NCI-H2171 treated with DMSO at 0.1 percent for 48 hours (cell line): ENCODE measurements around the gene TLR3.

Source experiments
- DNase-seq: peaks from one replicate; lab custom pipeline; 2025; lab: John Stamatoyannopoulos, UW

Gene TLR3

DNA sequence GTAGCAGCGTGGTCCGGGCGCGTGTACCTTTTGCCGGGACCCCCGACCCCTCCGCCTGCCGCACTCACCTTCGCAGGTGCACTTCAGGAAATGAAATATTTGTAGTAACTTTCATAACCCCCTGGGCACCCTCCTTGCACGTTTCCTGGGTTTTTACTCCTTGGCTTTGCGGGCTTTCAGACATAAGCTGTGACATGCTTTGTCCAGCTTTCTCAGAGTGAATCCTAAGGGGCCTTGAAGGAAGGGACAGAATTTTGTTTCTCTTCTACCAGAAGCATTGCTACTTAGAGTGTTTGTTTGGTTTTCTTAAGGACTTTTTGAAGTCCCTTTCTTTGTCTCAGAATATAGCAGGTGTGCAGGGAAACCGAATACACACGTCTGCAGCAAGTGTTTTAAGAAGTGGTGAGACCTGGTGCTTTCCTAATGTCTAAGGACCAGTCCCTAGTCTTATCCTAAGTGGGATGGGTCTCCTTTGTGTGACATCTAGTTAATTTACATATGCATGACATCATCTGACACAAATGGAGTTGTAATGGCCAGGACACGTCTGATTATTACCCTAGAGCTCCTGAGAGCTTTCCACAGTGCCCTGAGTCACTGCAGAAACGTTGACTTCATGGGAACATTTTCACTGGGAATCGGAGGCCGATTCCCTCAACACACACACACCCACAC is 36.8 kb downstream of the TLR3 start:
- DNase-seq = no peak

DNA sequence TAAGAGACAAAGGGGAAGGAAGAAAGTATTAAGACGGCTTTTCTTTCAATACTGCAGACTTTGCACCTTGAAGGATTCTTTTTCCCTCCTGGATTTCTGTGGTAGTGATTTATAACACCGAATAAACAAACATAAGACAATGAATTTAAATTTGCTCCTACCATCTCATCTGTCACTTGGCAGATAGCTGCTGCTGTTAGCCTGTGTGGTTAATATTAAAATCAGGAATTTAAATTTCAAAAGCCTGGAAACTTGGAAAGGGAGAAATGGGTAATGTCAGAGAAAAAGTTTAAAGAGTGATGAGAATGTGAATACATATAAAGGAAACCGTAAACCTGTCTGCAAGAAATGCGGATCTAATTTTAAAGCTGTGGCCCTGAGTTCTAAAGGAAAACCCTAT is 39.0 kb downstream of the TLR3 start:
- DNase-seq = no peak

DNA sequence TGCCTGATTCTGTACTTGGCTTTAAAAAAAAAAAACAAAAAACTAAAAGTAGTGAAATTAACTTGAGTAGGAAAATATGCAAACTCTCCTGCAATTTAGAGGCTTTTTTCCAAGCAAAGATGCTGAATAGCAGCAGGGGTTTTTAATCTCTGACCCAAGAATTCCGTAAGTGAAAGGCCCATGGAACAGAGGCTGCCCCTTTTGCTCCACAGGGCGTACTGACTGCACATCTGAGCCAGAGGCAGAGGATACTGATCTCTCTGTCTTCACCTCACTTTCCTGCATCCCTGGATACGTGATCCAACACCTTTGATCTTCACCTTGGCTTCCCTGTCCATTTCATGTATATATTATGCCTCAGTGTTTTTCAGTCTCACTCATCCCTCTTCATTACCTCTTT is 39.4 kb downstream of the TLR3 start:
- DNase-seq = no peak

DNA sequence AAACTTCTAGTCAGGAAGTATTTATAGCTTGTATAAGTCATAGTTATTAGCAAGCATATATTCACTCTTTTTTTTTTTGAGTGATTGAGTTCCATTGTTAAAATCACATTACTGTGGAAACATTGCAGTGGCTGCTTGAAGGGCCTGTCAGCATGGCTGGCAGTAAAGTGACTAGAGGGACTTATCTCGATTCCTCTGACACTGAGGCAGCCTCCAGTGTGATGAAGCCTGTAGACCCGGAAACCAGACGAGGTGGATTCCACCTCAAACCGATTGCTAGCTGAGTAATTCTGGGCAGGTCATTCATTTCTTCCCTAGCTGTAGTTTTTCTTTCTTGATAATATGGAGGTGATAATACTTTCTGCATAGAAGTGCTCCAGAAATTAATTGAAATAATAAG is 40.3 kb downstream of the TLR3 start:
- no peak for DNase-seq

DNA sequence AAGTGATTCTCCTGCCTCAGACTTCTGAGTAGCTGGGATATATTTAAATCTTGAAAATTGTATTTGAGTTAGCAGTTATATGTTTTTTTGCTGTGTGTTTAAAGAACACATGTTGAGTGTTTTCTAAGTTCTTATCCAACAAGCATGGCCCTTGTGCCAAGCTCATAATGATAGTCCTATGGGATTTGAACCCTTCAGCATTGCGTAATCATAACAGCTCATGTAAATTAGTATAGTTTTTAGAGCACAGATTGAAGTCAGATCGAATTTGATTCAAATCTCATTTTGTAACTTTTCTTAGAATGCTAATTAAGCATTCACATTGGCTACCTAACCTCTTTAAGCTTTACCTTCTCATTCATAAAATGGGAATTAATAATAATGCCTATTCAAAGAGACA is 47.7 kb downstream of the TLR3 start:
- no peak for DNase-seq

DNA sequence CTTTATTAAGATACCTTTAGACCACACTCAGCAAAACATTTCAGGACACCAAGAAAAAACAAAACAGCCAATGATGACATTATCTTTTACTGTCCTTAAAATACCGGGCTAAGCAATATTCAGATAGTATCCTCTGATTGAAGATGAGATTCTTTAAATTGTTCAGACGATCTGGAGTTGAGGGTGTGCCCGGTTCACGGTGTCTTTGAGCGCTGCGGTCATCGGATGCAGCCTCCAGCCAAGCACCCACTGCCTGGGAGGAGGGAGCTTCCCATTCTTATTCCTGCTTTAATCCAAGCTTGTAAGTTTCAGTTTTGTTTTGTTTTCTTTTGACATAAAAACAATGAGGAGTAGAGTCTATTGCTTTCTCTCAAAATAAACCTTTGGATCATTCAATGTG is 49.6 kb downstream of the TLR3 start:
- no peak for DNase-seq

DNA sequence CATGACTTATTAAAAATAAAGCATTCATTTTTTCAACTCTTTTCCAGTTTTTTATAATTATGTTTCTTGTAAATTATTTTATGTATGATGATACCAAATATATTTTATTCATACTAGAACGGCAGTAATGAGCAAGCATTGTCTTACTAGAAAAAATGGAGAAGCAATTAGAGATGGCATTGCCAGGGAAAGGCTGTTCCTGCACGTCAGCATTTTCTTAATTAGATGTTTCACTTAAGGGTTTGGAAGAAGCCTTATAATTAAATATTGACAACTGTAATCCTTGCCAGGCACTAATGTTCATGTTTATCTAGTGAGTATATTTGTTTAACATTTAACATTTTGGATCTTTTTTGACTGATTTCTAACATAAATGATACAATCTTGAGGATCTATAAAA is 52.1 kb downstream of the TLR3 start:
- no peak for DNase-seq

DNA sequence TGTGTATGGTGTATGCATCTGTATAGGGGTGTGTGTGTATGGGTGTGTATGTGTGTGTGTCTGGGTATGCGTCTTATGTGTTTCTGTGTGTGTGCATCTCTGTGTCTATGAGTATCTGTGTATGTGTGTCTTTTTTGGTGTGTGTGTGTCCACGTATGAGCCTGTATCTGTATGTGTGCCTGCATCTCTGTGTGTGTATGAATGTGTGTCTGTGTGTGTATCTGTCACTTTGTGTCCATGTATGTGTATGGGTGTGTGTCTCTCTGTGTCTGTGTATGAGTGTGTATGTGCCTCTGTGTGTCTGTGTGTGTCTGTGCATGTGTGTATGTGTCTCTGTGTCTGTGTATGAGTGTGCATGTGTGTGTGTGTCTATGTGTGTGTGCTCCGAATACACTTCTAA is 59.9 kb downstream of the TLR3 start:
- DNase-seq = no peak

DNA sequence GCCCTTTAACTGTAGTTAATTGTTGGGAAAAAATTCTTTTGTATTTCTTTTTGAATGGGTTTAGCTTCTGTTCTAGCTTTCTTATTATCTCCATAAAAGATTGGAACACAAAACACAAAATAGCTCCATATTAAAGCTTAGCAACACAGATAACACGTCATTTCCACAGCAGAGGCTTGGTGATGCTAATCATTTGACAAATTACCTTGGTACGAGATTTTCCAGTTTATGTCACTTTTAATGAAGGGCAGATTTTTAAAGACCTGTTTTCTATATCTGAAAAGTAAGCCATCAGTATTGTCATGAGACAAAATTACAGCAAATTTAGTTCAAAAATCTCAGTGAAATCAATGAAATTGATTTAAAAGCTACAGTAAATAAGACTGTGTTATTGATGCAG is 63.0 kb downstream of the TLR3 start:
- no peak for DNase-seq

DNA sequence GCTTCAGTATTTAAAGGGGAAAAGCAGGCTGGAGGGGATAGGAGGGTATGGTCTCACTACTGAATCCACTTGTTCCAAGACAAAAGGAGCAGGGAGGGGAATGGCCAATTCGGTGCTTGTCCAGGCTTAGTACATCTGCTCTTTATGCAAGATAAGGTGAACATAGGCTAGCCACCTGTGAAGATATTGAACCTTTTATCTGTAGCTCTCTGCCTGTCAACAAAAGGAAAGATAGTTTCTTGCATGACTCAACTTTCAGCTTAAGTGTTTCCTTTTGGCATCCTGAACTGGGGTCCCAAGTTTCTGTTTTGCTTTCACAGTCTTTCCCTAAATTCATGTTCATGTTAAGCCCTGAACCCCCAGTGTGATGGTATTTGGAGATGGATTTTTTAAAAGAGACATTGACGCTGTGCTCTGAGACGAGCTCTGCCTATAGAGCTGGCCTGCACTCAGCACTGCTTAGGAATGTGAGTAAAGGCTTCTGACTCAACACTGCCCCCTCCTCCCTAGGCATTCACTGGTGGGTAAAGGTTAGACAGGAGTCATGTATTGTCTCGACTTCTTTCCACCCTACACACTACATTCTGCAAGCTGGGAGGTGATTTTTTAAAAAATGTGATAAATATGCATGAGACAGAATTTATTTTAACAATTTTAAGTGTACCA is 63.8 kb downstream of the TLR3 start:
- DNase-seq = no peak

DNA sequence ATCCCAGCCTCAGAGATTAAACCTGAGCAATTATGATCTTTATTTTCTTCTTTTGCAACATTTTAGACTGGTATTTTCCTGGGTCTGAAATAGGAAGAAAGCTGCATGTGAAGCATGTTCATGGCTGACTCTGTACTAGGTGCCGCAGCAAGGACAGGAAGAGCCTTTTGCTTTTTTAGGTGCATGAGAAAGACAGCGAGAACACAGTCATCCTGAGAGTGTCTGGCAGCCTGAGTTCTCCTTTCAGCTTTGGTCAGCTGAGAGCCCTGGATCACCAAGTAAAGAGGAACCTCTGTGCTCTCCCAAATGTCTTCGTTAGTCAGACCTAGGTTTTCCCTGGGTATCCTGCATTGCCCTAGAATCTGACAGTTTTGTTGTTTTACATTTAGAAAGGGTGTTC is 65.3 kb downstream of the TLR3 start:
- no peak for DNase-seq

DNA sequence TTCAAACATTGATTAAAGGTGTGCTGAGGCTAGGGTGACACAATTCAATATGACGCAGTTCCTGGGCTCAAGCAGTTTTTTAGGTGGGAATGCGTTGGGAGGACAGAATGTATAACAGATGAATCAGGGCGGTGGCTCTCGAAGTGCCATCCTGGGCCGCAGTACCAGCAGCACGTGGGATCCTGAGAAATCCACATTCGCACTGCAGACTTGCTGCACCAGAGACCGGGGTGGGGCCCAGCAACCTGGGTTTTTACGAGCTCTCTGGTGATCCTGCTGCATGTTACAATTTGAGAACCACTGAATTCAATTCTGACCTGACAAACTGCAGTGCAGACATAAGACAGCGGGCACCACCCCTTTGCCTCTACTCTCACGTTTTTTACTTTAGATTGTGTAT is 65.9 kb downstream of the TLR3 start:
- DNase-seq = no peak

DNA sequence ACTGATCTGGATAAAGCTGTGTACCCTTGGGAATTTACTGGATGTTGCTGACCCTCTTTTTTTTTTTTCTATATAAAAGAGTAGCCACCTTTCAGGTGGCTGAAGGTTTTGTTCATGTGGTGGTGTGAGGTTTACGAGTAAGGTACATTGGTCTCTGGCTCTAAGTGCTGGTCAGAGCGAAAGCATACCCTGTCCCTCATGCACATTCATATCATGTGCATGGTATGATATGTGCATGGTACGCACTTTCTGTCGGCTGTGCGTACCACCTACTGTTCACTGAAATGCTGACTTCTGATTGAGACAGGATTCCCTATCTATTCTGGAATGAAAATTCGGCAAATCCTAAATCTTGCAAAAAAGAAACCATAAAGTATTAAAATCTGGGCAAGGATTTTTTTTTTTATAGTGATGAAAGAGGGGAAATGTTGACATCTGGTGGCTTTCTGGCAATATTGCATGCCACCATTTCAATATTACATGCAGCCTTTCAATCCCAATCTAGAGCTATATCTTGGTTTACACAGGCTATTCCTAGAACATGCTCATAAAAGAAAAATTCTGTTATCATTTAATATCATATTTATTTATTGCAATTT is 68.3 kb downstream of the TLR3 start:
- peak; percentile 10 for DNase-seq
